ENCODE results near the gene TRAM2. TPM values are rescaled to one million over a fixed set of nuclear protein-coding genes. Genes with fewer than 3 reads are reported as not detected.

The TRAM2 gene
- total and polyA plus RNA-seq, 2 of the 13 experiments (the other 11 are each of a cell fraction or from before 2014, with no cell fraction given) = 49.1 to 72.5 TPM

GRCh38 chr6:52494298-52495072, 82.4 kb downstream of the TRAM2 start (continued):
- TF ChIP-seq JDP2 (CRISPR knock-in tag; IDR thresholded peaks at IDR 0.05; ENCODE audit: borderline replicate concordance) = no peak
- TF ChIP-seq PHF20 (CRISPR knock-in tag; IDR thresholded peaks at IDR 0.05) = no peak
- TF ChIP-seq ZNF337 (CRISPR knock-in tag; IDR thresholded peaks at IDR 0.05; ENCODE audit: borderline replicate concordance, low read depth) = no peak
- TF ChIP-seq, protein P1, sequence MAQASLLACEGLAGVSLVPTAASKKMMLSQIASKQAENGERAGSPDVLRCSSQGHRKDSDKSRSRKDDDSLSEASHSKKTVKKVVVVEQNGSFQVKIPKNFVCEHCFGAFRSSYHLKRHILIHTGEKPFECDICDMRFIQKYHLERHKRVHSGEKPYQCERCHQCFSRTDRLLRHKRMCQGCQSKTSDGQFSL (CRISPR knock-in tag; IDR thresholded peaks at IDR 0.05) = no peak
- TF ChIP-seq GATA4 (IDR thresholded peaks at IDR 0.05; ENCODE audit: borderline replicate concordance, low read depth) = no peak
- TF ChIP-seq ZNF562 (CRISPR knock-in tag; IDR thresholded peaks at IDR 0.05; ENCODE audit: borderline replicate concordance) = no peak
- 0 out of 2 replicates have a peak, but pooled peaks have one; percentile 3 for TF ChIP-seq ZNF317 (CRISPR knock-in tag; IDR thresholded peaks at IDR 0.05)
- TF ChIP-seq ZSCAN9 (CRISPR knock-in tag; IDR thresholded peaks at IDR 0.05; ENCODE audit: borderline replicate concordance) = no peak
- no peak for TF ChIP-seq ARID3A (IDR thresholded peaks at IDR 0.05; ENCODE audit: low read depth, low read length)
- TF ChIP-seq FOSL2 (CRISPR knock-in tag; IDR thresholded peaks at IDR 0.05) = no peak
- no peak for TF ChIP-seq BCL6 (CRISPR knock-in tag; IDR thresholded peaks at IDR 0.05)
- TF ChIP-seq ZNF747 (CRISPR knock-in tag; IDR thresholded peaks at IDR 0.05; ENCODE audit: borderline replicate concordance) = no peak
- peak; percentile 37; the same call in 1 of the 2 replicates for TF ChIP-seq HNF4G (IDR thresholded peaks at IDR 0.05; ENCODE audit: borderline replicate concordance, low read depth, low read length)
- no peak for TF ChIP-seq HNF4G (CRISPR knock-in tag; IDR thresholded peaks at IDR 0.05; ENCODE audit: borderline replicate concordance, low read depth)
- no peak for TF ChIP-seq ZC3H13 (CRISPR knock-in tag; IDR thresholded peaks at IDR 0.05)
- TF ChIP-seq TEF (CRISPR knock-in tag; IDR thresholded peaks at IDR 0.05) = no peak
- TF ChIP-seq MYC (CRISPR knock-in tag; IDR thresholded peaks at IDR 0.05; ENCODE audit: borderline replicate concordance) = no peak
- no peak for TF ChIP-seq PHF21A (CRISPR knock-in tag; IDR thresholded peaks at IDR 0.05)
- 0 out of 2 replicates have a peak, but pooled peaks have one; percentile 62 for TF ChIP-seq TOPORS (CRISPR knock-in tag; IDR thresholded peaks at IDR 0.05)

All from HepG2 (cell line).